Smooth muscle cell (in vitro differentiated cells): ENCODE measurements around the gene GIN1. TPM values are rescaled to one million over a fixed set of nuclear protein-coding genes. Genes with fewer than 3 reads are reported as not detected.
"Not testable (repeated sequence)": the region's sequence is repeated elsewhere in the genome, so short reads cannot be mapped to it uniquely, and the experiment has no call there.

Source experiments
- DNase-seq: peaks from one replicate; lab custom pipeline; 2025; ENCODE audit not compliant: unreplicated experiment; lab: John Stamatoyannopoulos, UW
- H2AFZ ChIP-seq: fragments of 200-600 bp; sonication (generic); 2 replicates; pipeline ENCODE4 v1.6.0; 2016; ENCODE audit warnings: antibody characterized with exemption, low read depth, mild to moderate bottlenecking
- H3F3A ChIP-seq: fragments of 200-600 bp; sonication (generic); 2 replicates; pipeline ENCODE4 v1.6.0; 2017; ENCODE audit warnings: antibody characterized with exemption, low read depth
- H3K27ac ChIP-seq: fragments of 200-600 bp; sonication (generic); 2 replicates; pipeline ENCODE4 v1.5.1; 2016; ENCODE audit warnings: low read depth, mild to moderate bottlenecking
- H3K27me3 ChIP-seq: fragments of 200-600 bp; sonication (generic); 2 replicates; pipeline ENCODE4 v1.6.1; 2016; ENCODE audit warnings: low read depth, mild to moderate bottlenecking
- H3K36me3 ChIP-seq: fragments of 200-600 bp; sonication (generic); 2 replicates; pipeline ENCODE4 v1.5.1; 2016; ENCODE audit warnings: low read depth
- H3K4me1 ChIP-seq: fragments of 200-600 bp; sonication (generic); 2 replicates; pipeline ENCODE4 v1.5.1; 2016; ENCODE audit warnings: low read depth
- H3K4me2 ChIP-seq: fragments of 200-600 bp; sonication (generic); 2 replicates; pipeline ENCODE4 v1.6.0; 2016; ENCODE audit warnings: mild to moderate bottlenecking
- H3K4me3 ChIP-seq: fragments of 200-600 bp; sonication (generic); 2 replicates; pipeline ENCODE4 v1.5.1; 2016; ENCODE audit warnings: mild to moderate bottlenecking
- H3K79me2 ChIP-seq: fragments of 200-600 bp; sonication (generic); 2 replicates; pipeline ENCODE4 v1.6.0; 2016; ENCODE audit warnings: low read depth, mild to moderate bottlenecking
- H3K9ac ChIP-seq: fragments of 200-600 bp; sonication (generic); 2 replicates; pipeline ENCODE4 v1.6.0; 2016; ENCODE audit warnings: low read depth
- H3K9me3 ChIP-seq: fragments of 200-600 bp; sonication (generic); replicated peaks from 2 replicates; pipeline ENCODE4 v1.5.1; 2016; ENCODE audit warnings: low read depth
- H4K20me1 ChIP-seq: fragments of 200-600 bp; sonication (generic); 2 replicates; pipeline ENCODE4 v1.6.0; 2016; ENCODE audit warnings: low read depth
- CTCF ChIP-seq: fragments of 200-600 bp; sonication (generic); IDR thresholded peaks from 2 replicates; pipeline ENCODE4 v1.5.1; 2017; ENCODE audit warnings: borderline replicate concordance, mild to moderate bottlenecking, antibody characterized with exemption; ENCODE audit not compliant: insufficient read depth, poor library complexity, severe bottlenecking
- WGBS: methylation state at CpG from one replicate; pipeline ENCODE4 v1.1.7; 2016; ENCODE audit warnings: low lambda C conversion rate; 5-methylcytosine and 5-hydroxymethylcytosine counted together
- polyA plus RNA-seq: library from polyadenylated mRNA; unstranded; fragments of >200 nt; fragmentation: Nextera tagmentation; extraction: Ambion mirVana; gene quantifications from 2 replicates; pipeline ENCODE4 v1.2.1, GENCODE V29; 2016
- total RNA-seq: library from RNA; depleted of rRNA; stranded (reverse); fragments of >200 nt; gene quantifications from 2 replicates; pipeline ENCODE4 v1.2.3, GENCODE V29; 2014

Gene GIN1
- total and polyA plus RNA-seq, 2 experiments from 2014 or later = 3.6 to 4.8 TPM

- H3K27me3 ChIP-seq = no peaks in the 10 kb centered on the region
- no peak overlapping the region for H2AFZ ChIP-seq
- H3K4me1 ChIP-seq = no peaks in the 10 kb centered on the region
- DNase-seq = no peak
- H3K9me3 ChIP-seq = no peaks in the 10 kb centered on the region
- peaks cover 11% of the 10 kb centered on the region for H3K36me3 ChIP-seq
- no peak overlapping the region for H3K9ac ChIP-seq
- H3K79me2 ChIP-seq = no peaks in the 10 kb centered on the region
- TF ChIP-seq CTCF = no peak
- H4K20me1 ChIP-seq = no peaks in the 10 kb centered on the region
- H3K4me3 ChIP-seq = no peak overlapping the region
- H3F3A ChIP-seq = no peaks in the 10 kb centered on the region
- no peak overlapping the region for H3K27ac ChIP-seq
- H3K4me2 ChIP-seq = no peak overlapping the region
These were observed 25.3 kb upstream of the GIN1 start for GRCh38 chr5:103145196-103145595.

- H3K36me3 ChIP-seq = peaks cover 18% of the 10 kb centered on the region
- not testable (repeated sequence) for H3K79me2 ChIP-seq, H3K27ac ChIP-seq, H3K4me2 ChIP-seq, H3K4me3 ChIP-seq, H3K9ac ChIP-seq, H3K27me3 ChIP-seq, DNase-seq, H4K20me1 ChIP-seq, H3K9me3 ChIP-seq, H3F3A ChIP-seq, H2AFZ ChIP-seq, H3K4me1 ChIP-seq
- WGBS = 100% methylated on average over 20 of the region's 25 CpGs
These were observed 22.2 kb upstream of the GIN1 start for GRCh38 chr5:103142132-103142531.

- peak; percentile 12 for DNase-seq
- 4% methylated on average over 2 of the region's 2 CpGs for WGBS
- no peaks in the 10 kb centered on the region for H3K27me3 ChIP-seq
These were observed 19.4 kb upstream of the GIN1 start for GRCh38 chr5:103139264-103139865.

GRCh38 chr5:103138202-103138690 lies 18.3 kb upstream of the GIN1 start:
- DNase-seq = no peak

More at GRCh38 chr5:103139264-103139865, 19.4 kb upstream of the GIN1 start:
- Histone ChIP-seq H3K9me3 (no peaks in the 10 kb centered on the region), H3K4me2 (no peak overlapping the region), H2AFZ (no peak overlapping the region), H3K27ac (no peak overlapping the region), H3K9ac (no peak overlapping the region), H3K4me3 (no peak overlapping the region), H3K36me3 (peaks cover 9% of the 10 kb centered on the region), H3F3A (no peaks in the 10 kb centered on the region), H3K79me2 (no peaks in the 10 kb centered on the region), H3K4me1 (no peaks in the 10 kb centered on the region), H4K20me1 (no peaks in the 10 kb centered on the region)
- TF ChIP-seq CTCF = peak; percentile 98

More at GRCh38 chr5:103138202-103138690, 18.3 kb upstream of the GIN1 start:
- Histone ChIP-seq H3F3A (no peaks in the 10 kb centered on the region), H3K27me3 (no peaks in the 10 kb centered on the region), H3K27ac (no peak overlapping the region), H2AFZ (no peak overlapping the region), H4K20me1 (no peaks in the 10 kb centered on the region), H3K4me2 (no peak overlapping the region), H3K36me3 (peaks cover 9% of the 10 kb centered on the region), H3K4me3 (no peak overlapping the region), H3K9ac (no peak overlapping the region), H3K79me2 (no peaks in the 10 kb centered on the region), H3K4me1 (no peaks in the 10 kb centered on the region), H3K9me3 (no peaks in the 10 kb centered on the region)
- no peak for TF ChIP-seq CTCF
- WGBS = 98% methylated on average over 3 of the region's 3 CpGs
